IMR-90 (cell line): ENCODE measurements around the gene BOD1. TPM values are rescaled to one million over a fixed set of nuclear protein-coding genes. Genes with fewer than 3 reads are reported as not detected.

Experiments
- ATAC-seq: fragments of 200-7000 bp; cut with Tn5 transposase; 2 replicates; pipeline ENCODE4 v1.9.1; 2020; ENCODE audit warnings: low read depth, mild to moderate bottlenecking, moderate library complexity
- BruUV-seq: library from RNA; stranded (reverse); fragments of 400-500 nt; replicated peaks from 2 replicates; lab custom pipeline; 2021; lab: Mats Ljungman, UMichigan
- CTCF ChIA-PET: fragments of 300-600 bp; formaldehyde crosslinking; extraction: SDS; loops from one replicate; lab custom pipeline; 2021; ENCODE audit warnings: antibody characterized with exemption; lab: Yijun Ruan, JAX
- POLR2A ChIA-PET: fragments of 300-600 bp; sonication (Branson Sonifier 250); formaldehyde crosslinking; loops from one replicate; lab custom pipeline; 2022; ENCODE audit warnings: antibody characterized with exemption; ENCODE audit not compliant: unreplicated experiment; lab: Charles Lee
- DNase-seq: peaks from one replicate; pipeline ENCODE4 v3.0.0; 2013
- H2AFZ ChIP-seq: replicated peaks from 2 replicates; pipeline ENCODE3; 2013; ENCODE audit warnings: low read length, mild to moderate bottlenecking; ENCODE audit not compliant: poor library complexity
- H2AK5ac ChIP-seq: 2 replicates; pipeline ENCODE4 v1.6.1; 2013; ENCODE audit warnings: low read depth, low read length, inconsistent platforms
- H2AK9ac ChIP-seq: replicated peaks from 2 replicates; pipeline ENCODE3; 2013; ENCODE audit warnings: mild to moderate bottlenecking, low read depth, low read length, moderate library complexity; ENCODE audit not compliant: poor library complexity
- H2BK120ac ChIP-seq: 2 replicates; pipeline ENCODE4 v1.6.1; 2013; ENCODE audit warnings: low read depth, low read length, inconsistent platforms
- H2BK15ac ChIP-seq: 3 replicates; pipeline ENCODE4 v1.6.1; 2013; ENCODE audit warnings: low read depth, low read length, inconsistent platforms
- H2BK20ac ChIP-seq: 2 replicates; pipeline ENCODE4 v1.6.1; 2013; ENCODE audit warnings: low read depth, mild to moderate bottlenecking, inconsistent platforms, low read length, moderate library complexity
- H2BK5ac ChIP-seq: 2 replicates; pipeline ENCODE4 v1.6.1; 2013; ENCODE audit warnings: mild to moderate bottlenecking, low read depth, low read length, inconsistent platforms; ENCODE audit not compliant: poor library complexity, severe bottlenecking
- H3K14ac ChIP-seq: replicated peaks from 2 replicates; pipeline ENCODE4 v1.6.1; 2013; ENCODE audit warnings: low read depth, low read length, inconsistent platforms
- H3K18ac ChIP-seq: 2 replicates; pipeline ENCODE4 v1.6.1; 2013; ENCODE audit warnings: low read depth, low read length, control low read depth
- H3K23ac ChIP-seq: 2 replicates; pipeline ENCODE4 v1.6.1; 2013; ENCODE audit warnings: low read depth, low read length, inconsistent platforms
- H3K27ac ChIP-seq: 2 replicates; pipeline ENCODE4 v1.5.1; 2013; ENCODE audit warnings: mild to moderate bottlenecking, control low read depth, low read length; ENCODE audit not compliant: insufficient read depth
- H3K27me3 ChIP-seq: 2 replicates; pipeline ENCODE4 v1.6.1; 2013; ENCODE audit warnings: low read length; ENCODE audit not compliant: control insufficient read depth, insufficient read depth
- H3K36me3 ChIP-seq: 2 replicates; pipeline ENCODE4 v1.6.1; 2013; ENCODE audit warnings: low read length, mixed read lengths; ENCODE audit not compliant: control insufficient read depth, insufficient read depth
- H3K4ac ChIP-seq: 2 replicates; pipeline ENCODE4 v1.6.1; 2013; ENCODE audit warnings: low read depth, low read length, inconsistent platforms
- H3K4me1 ChIP-seq: 2 replicates; pipeline ENCODE4 v1.6.1; 2013; ENCODE audit warnings: low read length, mixed read lengths; ENCODE audit not compliant: control insufficient read depth, insufficient read depth
- H3K4me2 ChIP-seq: 2 replicates; pipeline ENCODE4 v1.6.1; 2013; ENCODE audit warnings: low read depth, mild to moderate bottlenecking, control low read depth, low read length, moderate library complexity
- H3K4me3 ChIP-seq: 2 replicates; pipeline ENCODE4 v1.5.1; 2013; ENCODE audit warnings: low read depth, mild to moderate bottlenecking, control low read depth, low read length, moderate library complexity; ENCODE audit not compliant: insufficient read depth
- H3K56ac ChIP-seq: 2 replicates; pipeline ENCODE4 v1.6.1; 2013; ENCODE audit warnings: low read length, inconsistent platforms; ENCODE audit not compliant: insufficient read depth; ENCODE audit errors: extremely low read depth
- H3K79me1 ChIP-seq, 2 experiments: 2 replicates each; pipeline ENCODE4 v1.6.1; 2013; ENCODE audit warnings: low read length in 2 of 2, inconsistent platforms in 1 of 2, low read depth in 1 of 2
- H3K9ac ChIP-seq: 2 replicates; pipeline ENCODE4 v1.6.1; 2013; ENCODE audit warnings: low read depth, low read length, control low read depth
- H3K9me1 ChIP-seq: 2 replicates; pipeline ENCODE4 v1.6.1; 2013; ENCODE audit warnings: low read length, inconsistent platforms; ENCODE audit not compliant: insufficient read depth
- H3K9me3 ChIP-seq: 2 replicates; pipeline ENCODE4 v1.6.1; 2013; ENCODE audit warnings: low read length; ENCODE audit not compliant: control insufficient read depth, insufficient read depth
- H4K20me1 ChIP-seq: 2 replicates; pipeline ENCODE4 v1.6.1; 2013; ENCODE audit warnings: low read length, inconsistent platforms; ENCODE audit not compliant: insufficient read depth
- H4K5ac ChIP-seq: 2 replicates; pipeline ENCODE4 v1.6.1; 2013; ENCODE audit warnings: mild to moderate bottlenecking, low read depth, low read length, control low read depth
- H4K8ac ChIP-seq, 2 experiments: 2 replicates each; pipeline ENCODE4 v1.6.1; 2013; ENCODE audit warnings: low read depth in 2 of 2, low read length in 2 of 2, control low read depth in 1 of 2, inconsistent platforms in 1 of 2
- H4K91ac ChIP-seq: 2 replicates; pipeline ENCODE4 v1.6.1; 2013; ENCODE audit warnings: low read depth, low read length, inconsistent platforms; ENCODE audit not compliant: insufficient read depth
- BHLHE40 ChIP-seq: fragments of 150-350 bp; IDR thresholded peaks from 2 replicates; pipeline ENCODE4 v1.6.1; 2016; ENCODE audit warnings: mild to moderate bottlenecking, low read depth, low read length
- CEBPB ChIP-seq: IDR thresholded peaks from 2 replicates; pipeline ENCODE4 v1.6.1; 2012; ENCODE audit warnings: low read depth, low read length, improper control_type of control experiment
- CHD1 ChIP-seq: IDR thresholded peaks from 2 replicates; pipeline ENCODE4 v1.6.1; 2012; ENCODE audit warnings: low read depth, low read length, improper control_type of control experiment
- CTCF ChIP-seq: conservative IDR thresholded peaks from 2 replicates; pipeline ENCODE4 v1.5.1; 2012; ENCODE audit warnings: mild to moderate bottlenecking, low read depth, low read length, improper control_type of control experiment
- ELK1 ChIP-seq: fragments of 150-350 bp; IDR thresholded peaks from 2 replicates; pipeline ENCODE4 v1.6.1; 2016; ENCODE audit warnings: low read depth, mild to moderate bottlenecking, low read length, moderate library complexity, borderline replicate concordance
- FOS ChIP-seq: fragments of 150-350 bp; IDR thresholded peaks from 2 replicates; pipeline ENCODE4 v1.6.1; 2016; ENCODE audit warnings: low read depth, low read length
- MAFK ChIP-seq: IDR thresholded peaks from 2 replicates; pipeline ENCODE4 v1.6.1; 2012; ENCODE audit warnings: low read depth, low read length, improper control_type of control experiment
- MAZ ChIP-seq: IDR thresholded peaks from 2 replicates; pipeline ENCODE4 v1.6.1; 2012; ENCODE audit warnings: low read depth, mild to moderate bottlenecking, low read length, improper control_type of control experiment, moderate library complexity, borderline replicate concordance
- MXI1 ChIP-seq: IDR thresholded peaks from 2 replicates; pipeline ENCODE4 v1.6.1; 2012; ENCODE audit warnings: low read depth, mild to moderate bottlenecking, low read length, moderate library complexity, borderline replicate concordance
- NFE2L2 ChIP-seq: fragments of 150-350 bp; IDR thresholded peaks from 2 replicates; pipeline ENCODE4 v1.6.1; 2016; ENCODE audit warnings: low read depth, mild to moderate bottlenecking, low read length
- POLR2A ChIP-seq: IDR thresholded peaks from 2 replicates; pipeline ENCODE4 v1.6.1; 2012; ENCODE audit warnings: mild to moderate bottlenecking, low read depth, low read length
- RAD21 ChIP-seq: IDR thresholded peaks from 2 replicates; pipeline ENCODE4 v1.6.1; 2012; ENCODE audit warnings: low read length, improper control_type of control experiment
- RCOR1 ChIP-seq: IDR thresholded peaks from 2 replicates; pipeline ENCODE4 v1.6.1; 2012; ENCODE audit warnings: mild to moderate bottlenecking, low read length, improper control_type of control experiment; ENCODE audit not compliant: insufficient replicate concordance
- RFX5 ChIP-seq: IDR thresholded peaks from 2 replicates; pipeline ENCODE4 v1.8.0; 2012; ENCODE audit warnings: low read depth, mild to moderate bottlenecking, low read length, moderate library complexity
- SMC3 ChIP-seq: fragments of 150-350 bp; IDR thresholded peaks from 2 replicates; pipeline ENCODE4 v1.6.1; 2016; ENCODE audit warnings: low read depth, mild to moderate bottlenecking, antibody characterized with exemption, low read length, moderate library complexity
- USF2 ChIP-seq: fragments of 150-350 bp; IDR thresholded peaks from 2 replicates; pipeline ENCODE4 v1.6.1; 2017; ENCODE audit warnings: mild to moderate bottlenecking, antibody characterized with exemption, low read length, low read depth
- WGBS, 2 experiments: methylation state at CpG; one replicate each; pipeline versions ENCODE4 v1.1.5 to v1.1.7; 2013; ENCODE audit warnings: missing lambda C conversion rate in 2 of 2; ENCODE audit not compliant: insufficient read length in 1 of 2; ENCODE audit errors: extremely low coverage in 2 of 2; 5-methylcytosine and 5-hydroxymethylcytosine counted together
- dilution Hi-C: fragments of 300-500 bp; cut with HindIII; formaldehyde crosslinking; loops from one replicate; pipeline ENCODE4 v1.14.3; 2018; ENCODE audit warnings: low sequenced_read_pairs; ENCODE audit not compliant: unreplicated experiment
- in situ Hi-C: fragments of 300-500 bp; cut with MboI; formaldehyde crosslinking; loops from 3 replicates; pipeline ENCODE4 v1.14.3; 2019; ENCODE audit warnings: low sequenced_read_pairs, inconsistent platforms, mixed read lengths
- intact Hi-C: fragments of 100-400 bp; cut with micrococcal nuclease; formaldehyde crosslinking; loops from 2 replicates; pipeline ENCODE4 v1.10.0; 2022
- polyA plus RNA-seq, 3 experiments: library from polyadenylated mRNA; depleted of rRNA; stranded (reverse); fragments of >200 nt; gene quantifications; 2 replicates each; pipeline ENCODE4 v1.2.3, GENCODE V29; 2012; ENCODE audit warnings: low replicate concordance in 1 of 3
- total RNA-seq: library from RNA; depleted of rRNA; stranded (reverse); fragments of >200 nt; gene quantifications from 2 replicates; pipeline ENCODE4 v1.2.3, GENCODE V29; 2012

Gene BOD1
- total and polyA plus RNA-seq, 2 of the 4 experiments (the other 2 are of a cell fraction), result 57.9 to 71.7 TPM

GRCh38 chr5:173604141-173604540 is 12.3 kb downstream of the BOD1 start:
- no peak overlapping the region for H3K23ac ChIP-seq
- H3K14ac ChIP-seq, result no peak overlapping the region
- no peak overlapping the region for H2BK20ac ChIP-seq
- H4K5ac ChIP-seq, result no peak overlapping the region
- no peak overlapping the region for H3K27ac ChIP-seq
- no TSS peak for BruUV-seq
- H4K8ac ChIP-seq, result no peak overlapping the region
- H2BK5ac ChIP-seq, result no peak overlapping the region
- H3K9me3 ChIP-seq, result no peaks in the 10 kb centered on the region
- no peak overlapping the region for H3K4me3 ChIP-seq
- dilution Hi-C loops, result no loop called here
- WGBS, 2 experiments, result no CpG with 5 or more reads among the region's 1 CpG
- DNase-seq (no peak), ATAC-seq (no peak)
- H3K4me1 ChIP-seq, result 0 out of 2 replicates have a peak, but pooled peaks cover 1% of the 10 kb centered on the region
- peaks cover 31% of the 10 kb centered on the region for H3K36me3 ChIP-seq
- 0 out of 2 replicates have a peak, but pooled peaks cover under 1% of the 10 kb centered on the region for H4K20me1 ChIP-seq
- no peak overlapping the region for H2AFZ ChIP-seq
- no peak overlapping the region for H3K4ac ChIP-seq
- no peak overlapping the region for H2AK9ac ChIP-seq
- TF ChIP-seq POLR2A (no peak), RAD21 (no peak), FOS (no peak), MAFK (no peak), RCOR1 (no peak), CHD1 (no peak), SMC3 (no peak), RFX5 (no peak), USF2 (no peak), MXI1 (no peak), BHLHE40 (no peak), CEBPB (no peak), NFE2L2 (no peak), MAZ (no peak), CTCF (no peak), ELK1 (no peak)
- H2BK15ac ChIP-seq, result no peak overlapping the region
- ChIA-PET CTCF (interaction anchor here (0.6 kb wide), 1 partner anchor 861 kb away, joined by 3 read pairs; no protein-coding TSS in a partner anchor), POLR2A (no interaction called here)
- H3K9ac ChIP-seq, result no peak overlapping the region
- H4K91ac ChIP-seq, result no peak overlapping the region
- no peak overlapping the region for H3K4me2 ChIP-seq
- no peak overlapping the region for H3K18ac ChIP-seq
- intact Hi-C loops, result no loop called here
- H3K79me1 ChIP-seq, result peaks cover 14 to 50% of the 10 kb centered on the region in 2 experiments
- no peaks in the 10 kb centered on the region for H3K27me3 ChIP-seq
- H2BK120ac ChIP-seq, result no peak overlapping the region
- in situ Hi-C loops, result no loop called here
- peaks cover 20% of the 10 kb centered on the region for H3K9me1 ChIP-seq
- H2AK5ac ChIP-seq, result no peak overlapping the region
- H3K56ac ChIP-seq, result no peak overlapping the region
